ENCODE measurements around the gene PDGFRB. TPM values are rescaled to one million over a fixed set of nuclear protein-coding genes. Genes with fewer than 3 reads are reported as not detected.
A peak's percentile ranks its signal among the peaks of the same experiment; 100 is the strongest.

Gene PDGFRB
- polyA plus RNA-seq, 3 donors: 0.04 to 0.99 (median 0.20) TPM

DNA sequence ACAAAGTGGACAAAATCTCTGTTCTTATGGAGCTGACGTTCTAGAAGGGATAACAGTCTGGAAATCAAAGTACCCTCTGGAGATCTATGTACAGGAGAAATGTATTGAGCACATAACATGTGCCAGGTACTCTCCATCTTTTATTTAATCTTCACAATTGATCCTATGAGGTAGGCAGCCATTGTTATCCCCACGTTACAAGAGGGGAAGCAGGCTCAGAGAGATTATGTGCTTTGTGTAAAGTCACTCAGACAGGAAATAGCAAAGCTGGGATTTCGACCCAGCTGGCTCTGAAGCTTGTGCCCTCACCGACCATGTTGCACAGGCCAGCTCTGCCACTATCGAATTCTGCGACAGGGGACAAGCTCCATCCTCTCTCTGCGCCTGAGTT, 21.5 kb downstream of the PDGFRB start:
- H3K4me1 ChIP-seq (ENCODE audit: control insufficient read depth in 1 of 2, insufficient read depth in 2 of 2, low read length in 2 of 2): peaks cover 22 to 30% of the 10 kb centered on the region in 2 donors
- Mint-ChIP-seq H3K36me3 (peaks cover 0 to 1% of the 10 kb centered on the region in 2 donors), H3K27ac (no peak overlapping the region), H3K4me1 (peaks cover 31% of the 10 kb centered on the region), H3K4me3 (no peak overlapping the region), H3K9me3 (no peaks in the 10 kb centered on the region), H3K27me3 (ENCODE audit: low read depth in 3 of 3) (peaks cover 2 to 8% (median 5%) of the 10 kb centered on the region in 3 donors)
- intact Hi-C loops (cut with micrococcal nuclease): loop anchor here (5.0 to 10.0 kb wide), 2 partner anchors 38 to 211 kb away; no protein-coding TSS in a partner anchor
- H2AFZ ChIP-seq (ENCODE audit: insufficient read depth, low read depth, low read length, poor library complexity, severe bottlenecking): no peak overlapping the region
- no peaks in the 10 kb centered on the region for H3K36me3 ChIP-seq (replicated peaks in 1 of 2; ENCODE audit: control insufficient read depth in 1 of 2, insufficient read depth in 2 of 2, low read length in 2 of 2)
- DNase-seq: no peak
- no peaks in the 10 kb centered on the region for H4K20me1 ChIP-seq (ENCODE audit: insufficient read depth, low read length)
- H3K4me3 ChIP-seq (replicated peaks in 1 of 3; ENCODE audit: low read depth in 2 of 3, low read length in 3 of 3): no peak overlapping the region
- no peaks in the 10 kb centered on the region for H3K9me3 ChIP-seq (replicated peaks in 1 of 2; ENCODE audit: control insufficient read depth in 1 of 2, insufficient read depth in 1 of 2, low read length in 2 of 2)
- H3K9ac ChIP-seq (ENCODE audit: insufficient read depth, low read length, poor library complexity, severe bottlenecking): no peak overlapping the region
- 60% methylated on average over 4 of the region's 7 CpGs for WGBS (ENCODE audit: insufficient coverage)
- no peak overlapping the region for H3K4me2 ChIP-seq (replicated peaks; ENCODE audit: extremely low read depth, low read length, poor library complexity, severe bottlenecking)
- H3K27ac ChIP-seq (ENCODE audit: low read depth in 1 of 2, low read length in 2 of 2): no peak overlapping the region
- no peaks in the 10 kb centered on the region for H3K79me2 ChIP-seq (ENCODE audit: insufficient read depth, low read length)
- TF ChIP-seq, protein P1, sequence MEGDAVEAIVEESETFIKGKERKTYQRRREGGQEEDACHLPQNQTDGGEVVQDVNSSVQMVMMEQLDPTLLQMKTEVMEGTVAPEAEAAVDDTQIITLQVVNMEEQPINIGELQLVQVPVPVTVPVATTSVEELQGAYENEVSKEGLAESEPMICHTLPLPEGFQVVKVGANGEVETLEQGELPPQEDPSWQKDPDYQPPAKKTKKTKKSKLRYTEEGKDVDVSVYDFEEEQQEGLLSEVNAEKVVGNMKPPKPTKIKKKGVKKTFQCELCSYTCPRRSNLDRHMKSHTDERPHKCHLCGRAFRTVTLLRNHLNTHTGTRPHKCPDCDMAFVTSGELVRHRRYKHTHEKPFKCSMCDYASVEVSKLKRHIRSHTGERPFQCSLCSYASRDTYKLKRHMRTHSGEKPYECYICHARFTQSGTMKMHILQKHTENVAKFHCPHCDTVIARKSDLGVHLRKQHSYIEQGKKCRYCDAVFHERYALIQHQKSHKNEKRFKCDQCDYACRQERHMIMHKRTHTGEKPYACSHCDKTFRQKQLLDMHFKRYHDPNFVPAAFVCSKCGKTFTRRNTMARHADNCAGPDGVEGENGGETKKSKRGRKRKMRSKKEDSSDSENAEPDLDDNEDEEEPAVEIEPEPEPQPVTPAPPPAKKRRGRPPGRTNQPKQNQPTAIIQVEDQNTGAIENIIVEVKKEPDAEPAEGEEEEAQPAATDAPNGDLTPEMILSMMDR (IDR thresholded peaks at IDR 0.05): no peak
- no peaks in the 10 kb centered on the region for H3K27me3 ChIP-seq (ENCODE audit: control insufficient read depth in 2 of 2, insufficient read depth in 2 of 2, low read length in 2 of 2)

DNA sequence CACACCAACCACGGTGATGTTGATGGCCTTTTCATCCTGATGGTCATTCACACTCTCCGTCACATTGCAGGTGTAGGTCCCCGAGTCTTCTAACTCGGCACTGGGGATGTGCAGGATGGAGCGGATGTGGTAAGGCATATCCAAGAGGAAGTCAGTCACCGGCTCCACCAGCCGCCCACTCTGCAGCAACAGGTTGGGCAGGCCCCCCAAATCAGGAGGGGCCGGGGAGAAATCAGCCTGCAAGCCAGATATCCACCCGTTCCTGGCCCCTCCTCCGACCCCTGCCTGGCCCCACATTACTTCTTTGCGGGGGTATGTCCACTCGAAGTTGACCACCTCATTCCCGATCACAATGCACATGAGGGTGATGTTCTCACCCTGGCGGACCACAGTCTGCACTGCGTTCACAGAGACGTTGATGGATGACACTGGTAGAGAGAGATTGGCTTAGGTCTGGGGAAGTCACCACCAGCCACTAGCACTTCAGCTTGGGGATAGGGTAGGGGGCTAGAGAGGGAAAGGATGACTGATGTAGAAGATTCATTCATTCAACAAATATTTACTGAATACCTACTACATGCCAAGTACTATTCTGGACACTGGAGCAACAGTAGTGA, 22.0 kb downstream of the PDGFRB start:
- H3K4me3 Mint-ChIP-seq: peak overlapping the region in 1 of 2 donors; percentile 27
- no peak for DNase-seq
- 83% methylated on average over 8 of the region's 16 CpGs for WGBS (ENCODE audit: insufficient coverage)
- H3K4me3 ChIP-seq (replicated peaks in 1 of 3; ENCODE audit: low read depth in 2 of 3, low read length in 3 of 3): no peak overlapping the region
- no peaks in the 10 kb centered on the region for H3K9me3 ChIP-seq (replicated peaks in 1 of 2; ENCODE audit: control insufficient read depth in 1 of 2, insufficient read depth in 1 of 2, low read length in 2 of 2)
- intact Hi-C loops (cut with micrococcal nuclease): loop anchor here (5.0 to 10.0 kb wide), 2 partner anchors 39 to 211 kb away; no protein-coding TSS in a partner anchor
- no peaks in the 10 kb centered on the region for H3K27me3 ChIP-seq (ENCODE audit: control insufficient read depth in 2 of 2, insufficient read depth in 2 of 2, low read length in 2 of 2)
- H3K4me1 ChIP-seq (ENCODE audit: control insufficient read depth in 1 of 2, insufficient read depth in 2 of 2, low read length in 2 of 2): peaks cover 22 to 30% of the 10 kb centered on the region in 2 donors
- H3K9me3 Mint-ChIP-seq: no peaks in the 10 kb centered on the region
- H3K4me2 ChIP-seq (replicated peaks; ENCODE audit: extremely low read depth, low read length, poor library complexity, severe bottlenecking): no peak overlapping the region
- no peak overlapping the region for H3K27ac ChIP-seq (ENCODE audit: low read depth in 1 of 2, low read length in 2 of 2)
- H3K36me3 ChIP-seq (replicated peaks in 1 of 2; ENCODE audit: control insufficient read depth in 1 of 2, insufficient read depth in 2 of 2, low read length in 2 of 2): no peaks in the 10 kb centered on the region
- TF ChIP-seq, protein P1 (IDR thresholded peaks at IDR 0.05): no peak
- peaks cover 2 to 8% (median 5%) of the 10 kb centered on the region in 3 donors for H3K27me3 Mint-ChIP-seq (ENCODE audit: low read depth in 3 of 3)
- H3K79me2 ChIP-seq (ENCODE audit: insufficient read depth, low read length): no peaks in the 10 kb centered on the region
- H3K9ac ChIP-seq (ENCODE audit: insufficient read depth, low read length, poor library complexity, severe bottlenecking): no peak overlapping the region
- no peak overlapping the region for H3K27ac Mint-ChIP-seq
- no peak overlapping the region for H2AFZ ChIP-seq (ENCODE audit: insufficient read depth, low read depth, low read length, poor library complexity, severe bottlenecking)
- H4K20me1 ChIP-seq (ENCODE audit: insufficient read depth, low read length): no peaks in the 10 kb centered on the region
- H3K4me1 Mint-ChIP-seq: peaks cover 31% of the 10 kb centered on the region
- peaks cover 0 to 1% of the 10 kb centered on the region in 2 donors for H3K36me3 Mint-ChIP-seq
